Activated CD8-positive, alpha-beta memory T cell treated with anti-CD3 and anti-CD28 coated beads, Interleukin-2, amount 50 U/mL, for 1 hour (primary cell): ENCODE measurements around the gene AKNA.

Source experiments
- DNase-seq: peaks from one replicate; pipeline ENCODE4 v3.0.0-alpha.2; 2020; ENCODE audit errors: extremely low read depth

The AKNA gene

DNA sequence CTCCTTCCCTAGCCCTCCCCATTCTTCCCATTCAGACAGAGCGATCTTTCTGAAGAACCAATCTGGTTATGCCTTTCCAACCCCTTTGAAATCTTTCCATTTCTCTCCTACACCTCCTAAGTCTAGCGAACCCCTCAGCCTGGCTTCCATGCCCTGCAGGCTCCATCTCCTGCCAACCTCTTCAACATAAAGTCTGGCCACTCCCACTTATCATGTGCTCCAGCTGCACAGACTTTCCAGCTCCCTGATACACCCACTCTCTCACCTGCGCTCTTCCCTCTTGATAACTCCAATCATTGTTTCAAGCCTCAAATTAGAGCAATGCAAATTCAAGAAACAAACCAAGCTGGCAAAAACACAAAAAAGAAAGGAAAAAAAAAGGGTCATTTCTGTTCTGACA lies 68.6 kb downstream of the AKNA start:
- DNase-seq, result no peak

DNA sequence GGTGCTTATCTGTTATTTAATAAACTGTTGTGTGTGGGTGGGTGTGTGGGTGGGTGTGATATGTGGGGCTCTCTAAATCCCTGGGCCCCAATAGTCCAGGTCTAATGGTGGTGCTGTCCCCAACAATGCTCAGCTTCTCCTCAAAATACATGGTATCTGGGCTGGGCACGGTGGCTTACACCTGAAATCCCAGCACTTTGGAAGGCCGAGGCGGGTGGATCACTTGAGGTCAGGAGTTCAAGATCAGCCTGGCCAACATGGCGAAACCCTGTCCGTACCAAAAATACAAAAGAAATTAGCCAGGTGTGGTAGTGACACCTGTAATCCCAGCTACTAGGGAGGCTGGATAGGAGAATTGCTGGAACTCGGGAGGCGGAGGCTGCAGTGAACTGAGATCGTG lies 69.4 kb downstream of the AKNA start:
- no peak for DNase-seq

DNA sequence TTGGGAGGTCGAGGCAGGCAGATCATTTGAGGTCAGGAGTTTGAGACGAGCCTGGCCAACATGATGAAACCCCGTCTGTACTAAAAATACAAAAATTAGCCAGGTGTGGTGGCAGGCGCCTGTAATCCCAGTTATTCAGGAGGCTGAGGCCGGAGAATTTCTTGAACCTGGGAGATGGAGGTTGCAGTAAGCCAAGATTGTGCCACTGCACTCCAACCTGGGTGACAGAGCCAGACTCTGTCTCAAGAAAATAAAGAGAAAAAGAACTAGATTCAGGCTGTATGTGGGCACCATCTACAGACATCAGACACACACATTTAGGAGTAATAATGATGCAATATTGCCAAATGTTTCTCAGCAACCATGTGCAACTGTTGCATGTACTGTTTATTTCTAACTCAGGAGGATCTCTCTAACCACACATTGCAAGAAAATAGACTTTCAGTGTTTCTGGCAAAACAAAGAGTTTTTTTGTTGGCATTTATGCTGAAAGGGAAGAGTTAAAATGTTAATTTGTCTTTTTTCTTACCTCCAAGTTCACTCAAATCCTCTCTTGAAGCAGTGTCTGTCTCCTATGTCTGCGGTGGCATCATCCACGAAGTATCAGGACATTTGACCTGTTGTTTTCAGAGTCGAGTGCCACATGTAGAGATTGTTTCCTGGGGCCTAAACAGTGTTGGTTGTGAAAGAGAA lies 70.0 kb downstream of the AKNA start:
- DNase-seq, result no peak

DNA sequence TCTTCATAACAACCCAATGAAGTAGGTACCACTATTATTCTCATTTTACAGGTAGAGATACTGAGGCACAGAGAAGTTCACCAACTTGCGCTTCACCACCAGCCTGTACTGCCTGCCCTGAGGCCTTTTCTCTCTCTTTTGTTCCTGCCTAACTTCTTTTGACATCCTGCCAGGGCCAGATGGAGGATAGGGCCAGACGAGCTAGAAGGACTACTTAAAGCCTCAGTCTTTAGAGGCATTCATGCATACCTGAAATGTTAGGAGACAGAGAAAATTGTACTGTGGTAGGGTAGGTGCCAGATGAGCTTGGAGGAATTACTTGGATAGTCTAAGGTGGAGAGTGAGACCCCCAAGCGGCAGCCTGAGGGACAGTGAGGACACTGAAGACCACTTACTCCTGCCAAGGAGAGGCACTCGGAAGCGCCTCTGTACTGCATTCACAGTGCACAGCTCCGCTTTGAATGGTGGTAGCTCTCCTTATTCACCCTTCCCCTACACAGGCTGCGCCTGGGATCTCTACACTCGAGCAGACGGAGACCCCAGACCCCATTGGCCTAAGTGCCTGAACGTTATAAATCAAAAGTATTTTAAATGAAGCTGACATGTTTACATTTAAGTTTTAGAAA lies 71.1 kb downstream of the AKNA start:
- no peak for DNase-seq

DNA sequence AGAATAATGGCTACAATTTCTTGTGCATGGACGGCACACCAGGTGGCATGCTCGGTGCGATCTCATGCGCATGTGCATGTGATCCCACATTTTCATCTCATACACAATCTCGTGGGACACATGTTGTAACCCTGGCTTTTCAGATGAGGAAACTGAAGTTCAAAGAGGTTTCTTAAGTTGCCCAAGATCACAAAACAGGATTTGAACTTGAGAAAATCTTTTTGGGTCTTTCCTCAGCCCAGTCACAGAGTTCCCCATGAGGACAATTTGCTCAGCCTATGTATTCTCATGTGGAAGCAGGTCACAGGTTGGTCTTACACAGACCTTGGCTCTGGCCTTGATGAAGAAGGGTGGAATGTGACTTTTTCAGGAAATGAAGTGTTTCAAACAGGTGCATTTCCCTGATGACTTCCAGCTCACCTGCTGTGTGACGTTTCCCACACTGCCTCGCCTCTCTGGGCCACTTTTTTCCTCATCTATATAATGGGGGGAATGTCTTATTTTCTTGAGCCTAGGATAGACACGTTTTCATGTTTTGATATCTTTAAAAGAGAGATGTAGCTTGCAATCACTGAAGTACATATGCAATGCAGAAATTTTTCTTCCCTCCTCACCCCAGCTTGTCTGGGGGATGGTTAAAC lies 71.9 kb downstream of the AKNA start:
- DNase-seq, result no peak

DNA sequence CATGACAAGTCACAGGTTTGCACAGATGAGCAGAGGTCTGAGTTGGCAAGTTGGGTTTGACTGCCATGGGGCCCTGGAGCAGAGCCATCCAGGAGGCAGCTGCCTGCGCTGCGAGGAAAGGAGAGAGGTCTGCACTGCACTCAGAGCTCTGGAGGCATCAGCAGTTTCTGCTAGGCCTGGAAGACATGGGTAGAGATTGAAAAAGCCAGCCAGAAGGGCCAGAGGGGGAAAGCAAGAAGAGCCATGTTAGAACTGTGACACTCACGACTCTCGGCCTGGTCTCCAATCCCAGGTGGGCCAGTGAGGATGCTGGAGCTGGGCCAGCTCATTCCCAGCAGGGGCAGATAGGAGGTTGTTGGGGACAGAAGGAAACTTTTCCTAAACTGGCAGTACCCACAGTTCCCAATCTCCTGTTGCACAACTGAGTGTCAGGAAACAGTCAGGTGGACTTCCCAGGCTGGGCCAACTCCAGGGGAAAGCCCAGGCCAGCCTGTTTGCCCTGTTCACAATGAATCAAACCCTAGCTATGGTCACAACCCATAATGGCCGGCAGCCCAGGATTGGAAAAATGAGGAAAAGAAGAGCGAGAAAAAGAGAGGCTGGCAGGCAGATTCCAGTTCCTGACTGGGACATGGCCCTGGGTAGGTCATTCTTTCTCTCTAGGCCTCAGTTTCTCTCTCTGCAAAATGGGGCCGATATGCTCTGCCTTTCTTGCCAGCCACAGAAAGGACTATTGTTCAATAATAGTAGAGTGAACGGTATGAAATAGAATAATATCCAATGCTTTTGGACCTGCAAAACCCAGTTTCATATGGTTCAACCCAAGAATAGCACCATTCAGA lies 72.7 kb downstream of the AKNA start:
- DNase-seq, result no peak

DNA sequence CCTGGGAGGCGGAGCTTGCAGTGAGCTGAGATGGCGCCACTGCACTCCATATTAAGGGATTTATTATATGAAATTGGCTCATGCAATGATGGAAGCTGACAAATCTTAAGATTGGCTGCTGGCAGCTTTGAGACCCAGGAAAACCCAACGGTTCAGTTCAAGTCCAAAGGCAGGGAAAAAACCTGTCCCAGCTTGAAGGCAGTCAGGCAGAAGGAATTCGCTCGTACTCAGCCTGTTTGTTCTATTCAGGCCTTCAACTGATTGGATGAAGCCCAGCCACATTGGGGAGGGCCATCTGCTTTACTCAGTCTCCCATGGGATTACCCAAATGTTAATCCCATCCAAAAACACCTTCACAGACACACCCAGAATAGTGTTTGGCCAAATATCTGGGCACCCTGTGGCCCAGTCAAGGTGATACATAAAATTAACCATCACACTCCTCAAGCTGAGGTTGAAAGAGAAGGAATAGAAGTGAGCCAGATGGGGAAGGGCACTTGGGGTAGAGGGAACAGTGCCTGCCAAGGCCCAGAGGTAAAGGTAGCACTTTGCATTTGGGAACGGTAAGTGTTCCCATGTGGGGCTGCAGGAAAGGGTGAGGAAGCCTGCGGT lies 73.4 kb downstream of the AKNA start:
- no peak for DNase-seq

DNA sequence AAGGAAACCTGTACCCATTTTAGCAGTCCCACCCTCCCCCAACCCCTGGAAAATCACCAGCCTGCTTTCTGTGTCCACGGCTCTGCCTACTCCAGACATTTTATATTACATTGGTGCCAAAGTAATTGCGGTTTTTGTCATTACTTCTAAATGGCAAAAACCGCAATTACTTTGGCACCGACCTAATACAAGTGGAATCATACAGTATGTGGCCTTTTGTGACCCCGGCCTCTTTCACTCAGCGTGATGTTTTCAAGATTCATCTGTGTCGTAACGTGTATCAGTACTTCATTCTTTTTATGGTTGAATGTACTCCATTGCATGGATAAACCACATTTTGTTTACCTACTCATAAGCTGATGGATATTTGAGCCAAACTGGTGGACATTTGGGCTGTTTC lies 74.6 kb downstream of the AKNA start:
- DNase-seq, result no peak

DNA sequence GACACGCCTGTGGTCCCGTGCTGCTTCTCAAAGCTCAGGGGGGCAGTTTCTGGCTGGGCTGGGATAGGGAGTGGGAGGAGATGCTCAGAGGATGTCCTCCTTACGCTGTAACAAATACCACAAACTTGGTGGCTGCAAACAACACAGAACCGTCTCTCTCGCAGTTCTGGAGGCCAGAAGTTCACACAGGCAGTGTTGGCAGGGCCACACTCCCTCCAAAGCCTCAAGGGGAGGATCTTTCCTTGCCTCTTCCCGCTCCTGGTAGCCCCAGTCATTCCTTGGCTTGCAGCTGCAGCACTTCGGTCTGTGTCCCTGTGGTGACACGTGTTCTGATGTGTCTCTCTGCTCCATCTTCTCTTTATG lies 75.3 kb downstream of the AKNA start:
- DNase-seq, result no peak

DNA sequence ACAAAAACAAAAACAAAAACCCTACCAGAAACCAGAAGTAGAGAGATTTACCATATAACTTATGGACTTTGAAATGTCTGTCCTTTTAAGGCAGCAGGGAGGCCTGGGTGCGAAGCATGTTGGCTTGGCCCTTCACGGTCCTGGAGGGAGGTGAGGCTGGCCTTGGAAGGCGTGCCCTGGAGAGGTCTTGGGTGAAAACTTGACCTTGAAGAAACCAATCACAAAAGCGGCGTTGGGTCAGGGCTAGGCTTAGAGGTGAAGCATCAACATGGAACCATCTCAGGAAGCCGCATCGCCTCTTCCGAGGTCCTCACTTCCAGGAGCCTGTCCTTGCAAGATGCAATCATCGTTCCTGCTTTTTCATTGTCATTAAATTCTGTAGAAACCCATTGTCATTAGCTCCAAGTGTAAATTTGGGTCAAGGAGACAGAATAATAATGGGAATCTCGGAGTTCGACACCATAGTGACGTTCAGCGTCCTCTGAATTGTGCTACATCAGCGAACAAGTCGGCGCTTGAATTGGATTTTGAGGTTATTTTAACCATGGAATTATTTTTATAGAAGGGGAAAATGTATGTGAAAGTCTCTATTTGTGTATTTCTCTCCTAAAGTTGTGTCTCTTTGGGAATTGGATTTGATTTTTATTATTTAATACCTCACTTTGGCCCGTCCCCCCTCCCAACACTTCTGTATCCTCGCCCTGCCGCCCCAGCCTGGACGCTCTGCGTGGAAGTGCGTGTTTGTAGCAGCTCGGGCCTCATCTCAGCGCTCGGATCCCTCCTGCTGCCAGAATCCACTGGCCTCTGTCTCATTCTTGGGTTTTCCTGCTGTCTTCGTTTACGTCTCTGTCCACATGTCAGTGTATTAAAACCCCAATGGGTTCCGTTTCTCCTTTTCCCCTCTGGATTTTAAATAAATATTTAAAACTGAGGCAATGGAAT lies 75.9 kb downstream of the AKNA start:
- no peak for DNase-seq

DNA sequence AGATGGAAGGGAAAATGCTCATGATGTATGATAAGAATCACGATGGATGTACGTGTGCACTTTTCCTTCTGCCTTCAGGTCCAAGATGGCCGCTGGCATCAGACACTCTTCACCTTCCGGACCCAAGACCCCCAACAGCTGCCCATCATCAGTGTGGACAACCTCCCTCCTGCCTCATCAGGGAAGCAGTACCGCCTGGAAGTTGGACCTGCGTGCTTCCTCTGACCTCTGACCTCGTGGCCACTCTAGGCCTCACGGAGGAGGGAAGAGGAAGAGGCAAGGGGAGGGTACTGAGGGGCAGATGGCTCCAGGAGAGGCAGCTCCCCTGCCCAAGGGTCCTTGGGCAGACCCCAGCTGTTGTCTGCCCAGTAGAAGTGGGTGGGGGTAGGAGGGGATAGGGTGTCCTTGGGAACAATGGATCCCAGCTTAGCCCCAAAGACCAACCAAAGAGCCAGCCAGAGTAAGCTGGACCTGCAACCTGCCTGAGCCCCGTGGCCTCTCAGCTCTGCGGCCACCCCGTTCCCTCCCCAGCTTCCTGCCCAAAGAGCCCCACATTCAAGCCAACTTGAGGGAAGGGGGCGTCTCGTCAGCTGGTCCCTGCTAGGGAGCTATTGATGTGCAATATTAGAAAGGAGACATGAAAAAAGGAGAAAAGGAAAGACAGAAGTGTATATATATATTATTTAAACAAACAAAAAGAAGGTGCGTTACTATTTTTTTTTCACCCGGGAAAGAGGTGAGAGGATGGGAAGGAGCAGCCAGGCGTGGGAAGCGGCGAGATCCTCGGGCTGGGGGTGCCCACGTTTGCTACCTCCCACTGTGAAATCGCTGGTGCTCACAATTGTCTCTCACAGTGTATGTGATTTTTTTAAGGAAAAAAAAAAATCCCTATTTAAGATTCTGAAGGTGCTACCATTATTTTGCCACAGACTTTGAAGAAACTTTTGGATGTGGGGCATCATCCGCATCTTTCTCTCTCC lies 77.0 kb downstream of the AKNA start:
- DNase-seq, result no peak

DNA sequence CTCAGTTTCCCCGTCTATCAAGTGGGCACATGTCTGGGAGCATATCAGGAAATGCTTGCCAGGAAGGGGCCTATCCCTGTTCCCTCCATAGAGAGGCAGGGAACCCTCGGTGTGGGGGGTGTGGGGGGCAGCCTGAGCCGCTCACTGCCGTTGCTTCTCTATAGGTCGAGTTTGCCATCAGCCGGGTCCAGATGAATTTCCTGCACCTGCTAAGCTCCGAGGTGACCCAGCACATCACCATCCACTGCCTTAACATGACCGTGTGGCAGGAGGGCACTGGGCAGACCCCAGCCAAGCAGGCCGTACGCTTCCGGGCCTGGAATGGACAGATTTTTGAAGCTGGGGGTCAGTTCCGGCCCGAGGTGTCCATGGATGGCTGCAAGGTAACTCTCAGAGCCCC lies 78.7 kb downstream of the AKNA start:
- no peak for DNase-seq

DNA sequence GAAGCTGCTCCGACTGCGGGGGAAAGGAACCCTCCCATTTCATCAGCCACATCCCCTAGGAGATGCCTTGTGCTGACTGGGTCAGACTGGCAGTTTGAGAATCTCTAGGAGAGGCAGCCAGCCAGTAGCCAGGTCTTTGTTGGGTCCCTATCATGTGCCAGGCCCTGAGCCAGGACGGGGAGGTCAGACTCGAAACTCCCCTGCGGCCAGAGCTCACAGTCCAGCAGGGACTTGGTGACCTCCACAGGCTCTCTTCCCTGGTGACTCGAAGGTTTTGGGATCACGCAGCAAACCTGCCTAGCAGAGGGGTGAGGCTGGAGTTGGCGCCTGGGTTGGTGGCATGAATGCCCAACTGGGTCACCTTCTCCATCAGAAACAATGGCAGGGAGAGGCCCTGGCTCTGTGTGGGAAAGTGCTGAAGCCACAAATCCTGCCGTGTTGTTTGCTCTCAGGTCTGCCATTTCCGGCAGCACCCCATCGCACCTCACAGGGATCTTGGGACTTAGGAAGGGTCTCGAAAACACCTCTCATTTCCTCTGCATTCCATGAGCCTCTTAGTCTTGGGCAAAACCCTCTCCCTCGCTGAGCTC lies 79.3 kb downstream of the AKNA start:
- no peak for DNase-seq

DNA sequence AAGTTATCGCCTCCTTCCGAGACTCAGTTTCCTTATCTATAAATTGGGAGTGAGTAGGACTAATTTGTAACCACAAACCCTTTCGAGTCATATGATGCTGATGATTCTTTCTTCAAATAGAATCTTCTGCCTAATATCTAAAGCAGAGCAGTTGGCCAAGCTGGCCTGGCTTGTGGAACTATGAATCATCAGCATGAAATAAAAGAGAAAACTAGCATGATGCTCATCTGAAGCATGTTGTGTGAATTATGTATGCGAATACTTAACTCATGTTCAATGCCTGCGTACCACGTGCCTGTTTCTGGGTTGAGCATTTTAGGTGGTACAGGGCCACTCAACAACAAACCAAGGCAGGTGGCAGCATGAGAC lies 79.9 kb downstream of the AKNA start:
- no peak for DNase-seq

DNA sequence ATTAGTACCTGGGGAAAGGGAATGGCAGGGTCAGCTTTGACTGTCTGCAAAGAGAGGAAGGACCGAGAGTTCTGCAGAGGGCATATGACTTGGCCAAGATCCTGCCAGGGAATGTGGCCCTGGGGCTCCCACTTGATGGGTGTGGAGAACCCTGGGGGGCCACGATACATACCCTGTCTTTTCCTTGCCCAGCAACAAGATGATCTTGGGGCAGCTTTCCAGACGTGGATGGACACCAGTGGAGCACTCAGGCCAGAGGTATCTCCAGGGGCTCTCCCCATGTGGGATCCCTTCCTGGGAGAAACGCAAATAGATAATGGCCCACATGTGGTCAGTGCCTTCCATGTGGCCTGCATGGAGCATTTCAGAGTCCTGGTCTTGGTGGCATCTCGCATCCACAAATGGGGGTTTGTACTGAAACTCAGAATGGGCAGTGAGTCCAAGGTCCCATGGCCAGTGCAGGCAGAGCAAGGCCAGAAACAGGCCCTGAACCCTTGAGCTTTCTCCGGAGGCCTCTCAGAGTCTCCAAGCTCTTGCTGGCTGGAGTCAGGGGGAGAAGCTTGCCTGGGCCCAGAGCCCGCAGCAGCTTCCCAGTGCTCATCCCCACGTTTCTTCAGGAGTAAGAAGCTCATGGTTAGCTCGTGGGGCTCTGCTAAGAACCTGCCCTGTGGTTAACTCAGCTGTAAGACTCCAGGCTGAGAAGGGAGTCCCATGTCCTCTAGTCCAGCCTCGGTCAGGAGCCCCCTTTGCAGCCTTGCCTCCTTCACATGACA lies 83.2 kb downstream of the AKNA start:
- DNase-seq, result no peak

DNA sequence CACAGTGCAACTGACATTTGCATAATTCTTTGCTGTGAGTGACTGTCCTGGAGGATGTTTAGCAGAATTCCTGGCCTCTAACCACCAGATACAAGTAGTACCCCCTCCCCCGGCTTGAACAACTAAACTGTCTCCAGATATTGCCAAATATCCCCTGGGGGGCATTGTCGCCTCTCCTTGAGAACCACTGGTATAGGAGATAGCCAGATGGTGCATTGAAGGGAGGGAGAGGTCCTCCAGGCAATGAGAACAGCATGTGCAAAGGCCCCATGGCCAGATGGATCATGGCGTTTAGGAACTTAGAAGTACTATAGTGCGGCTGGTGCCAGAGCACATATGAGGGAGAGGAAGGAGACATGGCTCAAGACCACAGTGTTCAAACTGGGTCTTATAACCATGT lies 83.8 kb downstream of the AKNA start:
- no peak for DNase-seq

DNA sequence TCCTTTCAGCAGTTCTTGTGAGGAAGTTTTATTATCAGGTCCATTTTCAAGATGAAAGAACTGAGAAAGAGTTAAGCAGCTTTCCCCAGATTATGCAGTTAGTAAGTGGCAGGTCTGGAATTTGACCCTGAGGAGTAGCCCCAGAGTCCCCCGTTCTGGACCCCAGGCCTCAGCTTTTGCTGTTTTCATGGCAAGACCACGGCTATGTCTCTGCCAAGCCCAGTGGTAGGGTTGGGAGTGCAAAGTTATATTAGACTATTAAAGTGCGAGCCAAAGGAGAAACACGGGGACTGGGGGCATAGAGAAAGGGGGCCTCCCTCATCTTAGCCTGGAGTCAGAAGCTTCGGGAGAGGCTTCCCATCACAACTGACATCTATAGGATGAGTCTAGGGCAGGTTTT lies 84.2 kb downstream of the AKNA start:
- no peak for DNase-seq

DNA sequence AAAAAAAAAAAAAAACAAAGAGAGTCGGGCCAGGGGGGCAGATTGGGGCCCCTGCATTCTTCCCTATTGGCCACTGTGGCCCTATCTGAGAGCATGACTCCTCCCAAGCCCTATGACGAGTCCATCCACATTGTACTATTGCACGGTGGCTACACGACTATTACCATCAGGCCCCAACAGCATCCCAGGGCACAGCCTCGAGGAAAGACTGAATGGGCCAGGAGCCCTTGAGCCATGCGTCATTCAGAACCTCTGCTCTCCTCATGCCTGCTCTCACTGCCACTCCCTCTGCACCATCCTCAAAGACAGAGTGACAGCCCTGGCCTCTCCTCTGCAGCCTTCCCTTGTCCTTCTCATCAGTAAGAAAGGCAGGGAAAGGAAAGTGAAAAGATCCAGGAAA lies 85.1 kb downstream of the AKNA start:
- DNase-seq, result no peak
